OCI-LY3 (cell line): ENCODE measurements around the gene FBXO48.

Experiments used
- EZH2phosphoT487 ChIP-seq: fragments of 200-600 bp; shearing (Covaris generic); IDR thresholded peaks from 2 replicates; pipeline ENCODE4 v1.6.1; 2018; ENCODE audit warnings: antibody characterized with exemption, mixed run types, low read depth
- TF ChIP-seq, protein P1 (sequence below): fragments of 200-600, 300-600 bp; sonication (generic); IDR thresholded peaks from 2 replicates; pipeline ENCODE4 v1.5.1; 2014; ENCODE audit warnings: antibody characterized with exemption, low read length, low read depth

GRCh38 chr2:68414876-68415275 lies 52.2 kb downstream of the FBXO48 start:
- TF ChIP-seq, protein P1, sequence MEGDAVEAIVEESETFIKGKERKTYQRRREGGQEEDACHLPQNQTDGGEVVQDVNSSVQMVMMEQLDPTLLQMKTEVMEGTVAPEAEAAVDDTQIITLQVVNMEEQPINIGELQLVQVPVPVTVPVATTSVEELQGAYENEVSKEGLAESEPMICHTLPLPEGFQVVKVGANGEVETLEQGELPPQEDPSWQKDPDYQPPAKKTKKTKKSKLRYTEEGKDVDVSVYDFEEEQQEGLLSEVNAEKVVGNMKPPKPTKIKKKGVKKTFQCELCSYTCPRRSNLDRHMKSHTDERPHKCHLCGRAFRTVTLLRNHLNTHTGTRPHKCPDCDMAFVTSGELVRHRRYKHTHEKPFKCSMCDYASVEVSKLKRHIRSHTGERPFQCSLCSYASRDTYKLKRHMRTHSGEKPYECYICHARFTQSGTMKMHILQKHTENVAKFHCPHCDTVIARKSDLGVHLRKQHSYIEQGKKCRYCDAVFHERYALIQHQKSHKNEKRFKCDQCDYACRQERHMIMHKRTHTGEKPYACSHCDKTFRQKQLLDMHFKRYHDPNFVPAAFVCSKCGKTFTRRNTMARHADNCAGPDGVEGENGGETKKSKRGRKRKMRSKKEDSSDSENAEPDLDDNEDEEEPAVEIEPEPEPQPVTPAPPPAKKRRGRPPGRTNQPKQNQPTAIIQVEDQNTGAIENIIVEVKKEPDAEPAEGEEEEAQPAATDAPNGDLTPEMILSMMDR, result no peak
- no peak for TF ChIP-seq EZH2phosphoT487
